Trophoblast cell (in vitro differentiated cells and primary cell): ENCODE data around the gene BAG3.

Source experiments
- DNase-seq, 2 donors: peaks; one replicate each; pipeline ENCODE4 v3.0.0-alpha.2; 2016
- H2AFZ ChIP-seq: 2 replicates; pipeline ENCODE4 v1.6.1; 2013; ENCODE audit warnings: low read length, moderate library complexity, mild to moderate bottlenecking; ENCODE audit not compliant: insufficient read depth, poor library complexity
- H2AK5ac ChIP-seq: 2 replicates; pipeline ENCODE4 v1.6.1; 2013; ENCODE audit warnings: mild to moderate bottlenecking, low read length
- H2BK120ac ChIP-seq: 2 replicates; pipeline ENCODE4 v1.6.1; 2013; ENCODE audit warnings: low read length, mild to moderate bottlenecking, moderate library complexity; ENCODE audit not compliant: insufficient read depth, poor library complexity
- H2BK12ac ChIP-seq: 2 replicates; pipeline ENCODE4 v1.6.1; 2013; ENCODE audit warnings: mild to moderate bottlenecking, low read length, moderate library complexity
- H2BK5ac ChIP-seq: 2 replicates; pipeline ENCODE4 v1.6.1; 2013; ENCODE audit warnings: low read length, low read depth, moderate library complexity, mild to moderate bottlenecking; ENCODE audit not compliant: poor library complexity
- H3K14ac ChIP-seq: 2 replicates; pipeline ENCODE4 v1.6.1; 2013; ENCODE audit warnings: mild to moderate bottlenecking, low read length
- H3K18ac ChIP-seq: 2 replicates; pipeline ENCODE4 v1.6.1; 2013; ENCODE audit warnings: mild to moderate bottlenecking, low read length
- H3K23ac ChIP-seq: 2 replicates; pipeline ENCODE4 v1.6.1; 2013; ENCODE audit warnings: low read length
- H3K27ac ChIP-seq: 2 replicates; pipeline ENCODE4 v1.5.1; 2013; ENCODE audit warnings: low read depth, mild to moderate bottlenecking, inconsistent platforms, low read length, moderate library complexity
- H3K27me3 ChIP-seq: 2 replicates; pipeline ENCODE4 v1.6.1; 2013; ENCODE audit warnings: inconsistent platforms, mild to moderate bottlenecking, low read length, moderate library complexity; ENCODE audit not compliant: insufficient read depth
- H3K36me3 ChIP-seq, 2 experiments: 1 replicate in 1 of 2; 2 replicates in 1 of 2; pipeline ENCODE4 v1.6.1; 2013; ENCODE audit warnings: low read length in 2 of 2, mild to moderate bottlenecking in 2 of 2, moderate library complexity in 1 of 2; ENCODE audit not compliant: insufficient read depth in 2 of 2, control insufficient read depth in 1 of 2
- H3K4ac ChIP-seq: 2 replicates; pipeline ENCODE4 v1.6.1; 2013; ENCODE audit warnings: low read depth, mild to moderate bottlenecking, low read length, moderate library complexity
- H3K4me1 ChIP-seq, 2 experiments: 1 replicate in 1 of 2; 2 replicates in 1 of 2; pipeline ENCODE4 v1.6.1; 2013; ENCODE audit warnings: low read length in 2 of 2, mild to moderate bottlenecking in 2 of 2, moderate library complexity in 1 of 2; ENCODE audit not compliant: insufficient read depth in 2 of 2, control insufficient read depth in 1 of 2
- H3K4me2 ChIP-seq: 2 replicates; pipeline ENCODE4 v1.6.1; 2013; ENCODE audit warnings: inconsistent platforms, mild to moderate bottlenecking, low read length, moderate library complexity
- H3K4me3 ChIP-seq: 2 replicates; pipeline ENCODE4 v1.5.1; 2013; ENCODE audit warnings: mild to moderate bottlenecking, low read depth, low read length, inconsistent platforms
- H3K79me1 ChIP-seq: one replicate; pipeline ENCODE4 v1.6.1; 2013; ENCODE audit warnings: low read length
- H3K79me2 ChIP-seq: 2 replicates; pipeline ENCODE4 v1.6.1; 2013; ENCODE audit warnings: low read length, mild to moderate bottlenecking; ENCODE audit not compliant: control insufficient read depth, insufficient read depth, poor library complexity
- H3K9ac ChIP-seq: 2 replicates; pipeline ENCODE4 v1.6.1; 2013; ENCODE audit warnings: mild to moderate bottlenecking, low read length
- H3K9me3 ChIP-seq: 2 replicates; pipeline ENCODE4 v1.6.1; 2013; ENCODE audit warnings: low read depth, mild to moderate bottlenecking, control low read depth, inconsistent platforms, low read length; ENCODE audit not compliant: insufficient read depth
- H4K12ac ChIP-seq: 2 replicates; pipeline ENCODE4 v1.6.1; 2013; ENCODE audit warnings: low read depth, mild to moderate bottlenecking, low read length, moderate library complexity
- H4K8ac ChIP-seq: 2 replicates; pipeline ENCODE4 v1.6.1; 2013; ENCODE audit warnings: low read depth, mild to moderate bottlenecking, low read length, moderate library complexity
- H4K91ac ChIP-seq: one replicate; pipeline ENCODE4 v1.6.1; 2013; ENCODE audit warnings: low read depth, mild to moderate bottlenecking, low read length, moderate library complexity
- WGBS: extraction: QIAGEN DNeasy Blood & Tissue Kit; methylation state at CpG from one replicate; pipeline ENCODE4 v1.1.7; 2013; ENCODE audit warnings: missing lambda C conversion rate; ENCODE audit not compliant: insufficient read length, insufficient coverage; ENCODE audit errors: extremely low coverage; 5-methylcytosine and 5-hydroxymethylcytosine counted together

BAG3 gene

DNA sequence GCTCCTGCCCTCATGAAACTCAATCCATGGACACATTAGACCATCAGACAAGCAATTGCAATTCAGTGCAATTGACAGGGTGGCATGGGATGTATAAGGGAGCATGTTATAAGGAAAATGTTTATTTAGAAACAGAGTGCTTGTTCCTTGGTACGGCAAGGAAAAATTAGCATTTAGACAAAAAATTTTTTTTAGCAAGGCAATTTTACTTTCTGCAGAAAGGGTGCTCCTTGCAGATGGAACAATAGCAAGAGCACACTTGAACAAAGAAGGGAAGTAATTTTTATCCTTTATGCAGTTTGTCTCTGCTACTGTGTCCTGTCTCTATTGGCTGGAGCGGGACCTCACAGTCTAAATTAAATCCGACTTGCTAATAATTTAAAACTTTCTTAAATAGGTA lies 6.2 kb upstream of the BAG3 start:
- H2BK12ac ChIP-seq = no peak overlapping the region
- no peak overlapping the region for H3K4ac ChIP-seq
- H4K12ac ChIP-seq = no peak overlapping the region
- H3K18ac ChIP-seq = no peak overlapping the region
- no peak overlapping the region for H2AK5ac ChIP-seq
- H3K27me3 ChIP-seq = no peaks in the 10 kb centered on the region
- H3K4me2 ChIP-seq = no peak overlapping the region
- no peak for DNase-seq
- H3K9me3 ChIP-seq = peaks cover 9% of the 10 kb centered on the region
- no peak overlapping the region for H2AFZ ChIP-seq
- H3K4me1 ChIP-seq = no peaks in the 10 kb centered on the region
- H3K23ac ChIP-seq = no peak overlapping the region
- no peak overlapping the region for H3K27ac ChIP-seq
- H2BK5ac ChIP-seq = no peak overlapping the region
- no peak overlapping the region for H4K8ac ChIP-seq
- no peak overlapping the region for H4K91ac ChIP-seq
- no peaks in the 10 kb centered on the region for H3K36me3 ChIP-seq
- H2BK120ac ChIP-seq = no peak overlapping the region
- no peak overlapping the region for H3K14ac ChIP-seq
- H3K9ac ChIP-seq = no peak overlapping the region
- no peak overlapping the region for H3K4me3 ChIP-seq
- no peaks in the 10 kb centered on the region for H3K79me2 ChIP-seq
- WGBS = no CpG with 5 or more reads among the region's 3 CpGs
- H3K79me1 ChIP-seq = no peaks in the 10 kb centered on the region

DNA sequence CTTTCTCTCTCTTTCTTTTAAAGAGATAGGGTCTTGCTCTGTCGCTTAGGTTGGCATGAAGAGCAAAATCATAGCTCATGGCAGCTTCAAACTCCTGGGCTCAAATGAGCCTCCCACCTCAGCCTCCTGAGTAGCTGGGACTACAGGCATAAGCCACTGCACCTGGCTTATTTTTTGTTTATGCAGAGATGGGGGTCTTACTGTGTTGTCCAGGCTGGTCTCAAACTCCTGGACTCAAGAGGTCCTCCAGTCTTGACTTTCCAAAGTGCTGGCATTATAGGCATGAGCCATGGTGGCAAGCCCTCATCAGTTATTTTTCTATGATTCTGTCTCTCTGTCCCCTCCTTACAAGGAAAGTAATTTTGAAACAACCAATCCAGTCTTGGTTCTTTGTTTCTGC lies 1.1 kb upstream of the BAG3 start:
- no peak for DNase-seq
- Histone ChIP-seq H4K8ac (no peak overlapping the region), H3K36me3 (peaks cover 3 to 4% of the 10 kb centered on the region in 2 experiments), H3K79me1 (peaks cover 13% of the 10 kb centered on the region), H3K9ac (no peak overlapping the region), H3K14ac (no peak overlapping the region), H3K79me2 (peaks cover 20% of the 10 kb centered on the region), H3K27me3 (no peaks in the 10 kb centered on the region), H4K91ac (no peak overlapping the region), H3K4me2 (no peak overlapping the region), H3K27ac (no peak overlapping the region), H2AFZ (no peak overlapping the region), H2BK5ac (no peak overlapping the region), H3K23ac (no peak overlapping the region), H3K9me3 (peaks cover 5% of the 10 kb centered on the region), H4K12ac (no peak overlapping the region), H3K4me3 (no peak overlapping the region), H3K4me1 (peaks cover 7 to 10% of the 10 kb centered on the region in 2 experiments), H3K18ac (no peak overlapping the region), H2AK5ac (no peak overlapping the region), H2BK12ac (no peak overlapping the region), H2BK120ac (no peak overlapping the region), H3K4ac (no peak overlapping the region)
- WGBS = no CpG with 5 or more reads among the region's 1 CpG

- H3K4me1 ChIP-seq = peaks cover 14 to 22% of the 10 kb centered on the region in 2 experiments
- WGBS = no CpG with 5 or more reads among the region's 107 CpGs
- DNase-seq = peak in 1 of 2 donors; percentile 36
- peak overlapping the region; percentile 67 for H4K12ac ChIP-seq
- H3K14ac ChIP-seq = peak overlapping the region; percentile 100
- peak overlapping the region; percentile 90 for H3K27ac ChIP-seq
- peak overlapping the region; percentile 96 for H4K91ac ChIP-seq
- H3K27me3 ChIP-seq = no peaks in the 10 kb centered on the region
- H2BK120ac ChIP-seq = peak overlapping the region; percentile 96
- H2BK5ac ChIP-seq = peak overlapping the region; percentile 96
- peaks cover 7 to 8% of the 10 kb centered on the region in 2 experiments for H3K36me3 ChIP-seq
- peaks cover 26% of the 10 kb centered on the region for H3K79me2 ChIP-seq
- peak overlapping the region; percentile 100 for H3K18ac ChIP-seq
- peak overlapping the region; percentile 97 for H3K4ac ChIP-seq
- H4K8ac ChIP-seq = peak overlapping the region; percentile 95
- no peak overlapping the region for H3K23ac ChIP-seq
- peak overlapping the region; percentile 98 for H3K4me3 ChIP-seq
- H2AFZ ChIP-seq = peak overlapping the region; percentile 69
- H3K9ac ChIP-seq = peak overlapping the region; percentile 97
- peak overlapping the region; percentile 93 for H3K4me2 ChIP-seq
- peak overlapping the region; percentile 99 for H2AK5ac ChIP-seq
- H3K9me3 ChIP-seq = no peaks in the 10 kb centered on the region
- H2BK12ac ChIP-seq = peak overlapping the region; percentile 84
- H3K79me1 ChIP-seq = peaks cover 13% of the 10 kb centered on the region
Observed at GRCh38 chr10:119651514-119652360, 557 bp downstream of the BAG3 start.

DNA sequence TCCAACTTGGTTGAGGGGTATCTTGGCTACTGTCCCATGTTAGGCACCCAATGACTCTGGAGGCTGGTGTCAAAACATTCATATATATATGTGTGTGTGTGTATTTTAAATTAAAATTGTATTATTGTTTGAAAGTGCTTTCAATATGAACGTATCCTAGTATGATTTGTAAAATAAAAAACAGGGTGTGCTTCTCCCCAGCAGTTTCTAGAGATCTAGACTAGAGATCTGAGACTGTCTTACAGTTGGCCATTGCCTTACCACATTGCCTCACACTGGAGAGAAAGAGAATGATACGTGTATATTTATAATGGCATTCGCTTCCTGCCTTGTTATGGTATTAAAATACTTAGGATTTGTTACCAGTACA lies 1.2 kb downstream of the BAG3 start:
- Histone ChIP-seq H3K9me3 (no peaks in the 10 kb centered on the region), H3K27ac (no peak overlapping the region), H3K4me1 (peaks cover 18 to 27% of the 10 kb centered on the region in 2 experiments), H4K91ac (peak overlapping the region; percentile 96), H4K12ac (no peak overlapping the region), H4K8ac (no peak overlapping the region), H2BK12ac (no peak overlapping the region), H2AK5ac (no peak overlapping the region), H3K14ac (peak overlapping the region; percentile 100), H2BK120ac (no peak overlapping the region), H2AFZ (peak overlapping the region; percentile 59), H3K4me3 (peak overlapping the region; percentile 98), H3K18ac (peak overlapping the region; percentile 100), H3K23ac (no peak overlapping the region), H3K27me3 (no peaks in the 10 kb centered on the region), H3K4ac (peak overlapping the region; percentile 97), H3K9ac (peak overlapping the region; percentile 97), H3K4me2 (peak overlapping the region; percentile 93), H3K79me1 (peaks cover 17% of the 10 kb centered on the region), H3K36me3 (peaks cover 9 to 10% of the 10 kb centered on the region in 2 experiments), H3K79me2 (peaks cover 29% of the 10 kb centered on the region), H2BK5ac (peak overlapping the region; percentile 96)
- WGBS = no CpG with 5 or more reads among the region's 3 CpGs
- DNase-seq = peak in 1 of 2 donors; percentile 62
